GM18951 (cell line): ENCODE measurements around the gene SLC9B2.
"Not testable (repeated sequence)": the region's sequence is repeated elsewhere in the genome, so short reads cannot be mapped to it uniquely, and the experiment has no call there.

Experiments used
- POLR2A ChIP-seq: IDR thresholded peaks from 4 replicates; pipeline ENCODE4 v1.6.1; 2011; ENCODE audit warnings: mild to moderate bottlenecking; ENCODE audit not compliant: insufficient read length, insufficient read depth; ENCODE audit errors: extremely low read depth
- in situ Hi-C: fragments of 300-500 bp; cut with MboI; formaldehyde crosslinking; loops from one replicate; pipeline ENCODE4 v1.12.0; 2022; ENCODE audit warnings: low sequenced_read_pairs, mixed read lengths, inconsistent platforms; ENCODE audit not compliant: unreplicated experiment

The SLC9B2 gene

DNA sequence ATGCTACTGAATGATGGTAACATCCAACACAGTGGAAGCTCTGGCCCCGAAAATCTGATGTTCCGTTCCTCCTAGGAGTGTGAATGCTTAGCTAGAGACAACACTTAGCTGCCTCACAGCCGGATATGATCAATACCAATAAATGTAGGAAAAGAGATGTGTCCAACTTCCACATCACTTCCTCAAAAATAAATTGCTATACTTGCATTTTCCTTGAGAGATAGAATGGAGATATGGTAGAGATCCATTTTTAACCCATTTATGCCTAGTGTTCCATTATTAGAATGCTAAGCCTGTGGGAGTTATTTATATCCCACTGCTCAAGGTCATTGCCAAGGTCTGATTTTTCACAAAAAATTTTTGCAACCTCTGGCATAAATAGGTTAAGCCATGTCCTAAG lies 51.6 kb downstream of the SLC9B2 start:
- TF ChIP-seq POLR2A, result no peak
- in situ Hi-C loops, result no loop called here

DNA sequence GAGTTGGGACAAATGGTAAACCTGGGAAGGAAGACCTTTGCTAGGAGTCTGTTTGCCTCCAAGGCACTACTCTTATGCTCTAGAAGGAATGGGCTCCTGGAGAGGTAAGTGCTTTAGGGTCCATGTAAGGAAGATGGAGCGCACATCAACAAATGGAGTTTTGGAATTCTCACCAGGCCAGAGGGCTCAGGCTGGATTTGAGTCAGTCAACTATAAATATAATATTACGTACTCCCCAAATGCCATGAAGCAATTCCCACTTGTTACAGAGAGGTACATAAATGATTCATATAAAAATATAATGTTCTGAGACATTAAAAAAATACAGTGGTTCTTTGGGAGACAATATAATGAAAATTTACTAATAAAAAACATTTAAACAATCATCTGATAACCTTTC lies 55.4 kb downstream of the SLC9B2 start:
- no peak for TF ChIP-seq POLR2A
- in situ Hi-C loops, result no loop called here

DNA sequence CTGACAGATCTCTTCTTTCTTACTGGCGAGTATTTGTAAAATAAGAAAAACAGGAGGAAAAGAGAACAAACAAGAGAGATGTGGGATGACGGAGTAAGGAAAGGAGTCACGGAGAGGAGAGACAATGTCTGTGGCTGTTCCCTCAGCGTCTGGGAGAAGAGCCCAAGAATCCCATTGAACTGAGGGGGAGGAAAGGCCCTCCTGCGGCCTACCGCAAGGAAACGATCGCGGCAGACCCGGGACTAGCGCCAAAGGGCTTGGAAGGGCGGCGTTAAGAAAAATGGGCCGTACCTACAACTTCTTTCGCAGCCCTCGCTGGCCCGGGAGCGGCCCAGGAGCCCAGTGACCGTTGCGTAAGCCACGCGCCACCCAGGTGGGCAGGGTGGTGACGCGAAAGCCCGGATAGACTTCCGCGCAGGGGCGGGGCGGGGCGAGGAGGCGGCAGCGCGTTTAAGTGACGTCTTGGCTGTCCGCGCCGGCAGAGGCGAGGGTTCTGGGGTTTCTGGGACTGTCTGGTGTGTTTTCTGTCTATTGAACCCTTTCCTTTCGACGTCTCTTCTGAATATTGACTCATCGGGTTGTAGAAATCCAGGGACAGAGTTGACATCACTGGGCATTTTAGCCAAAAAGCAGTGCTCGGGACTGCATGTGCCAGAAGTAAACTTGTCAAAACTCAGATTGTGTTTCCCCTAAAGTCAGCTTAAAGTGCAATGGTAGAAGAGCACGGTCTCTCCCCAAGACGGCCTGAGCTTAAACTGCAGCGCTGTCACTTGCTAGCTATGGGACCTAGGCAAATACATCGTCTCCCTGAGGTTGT lies 57.0 kb downstream of the SLC9B2 start, which contains the start of gene SLC9B1:
Gene SLC9B1 (minus strand): TSS at position 398 of the 817 bp plus-strand sequence. CDS start 27,994 bp downstream, outside the sequence.
- peak; percentile 75 for TF ChIP-seq POLR2A
- in situ Hi-C loops, result no loop called here

DNA sequence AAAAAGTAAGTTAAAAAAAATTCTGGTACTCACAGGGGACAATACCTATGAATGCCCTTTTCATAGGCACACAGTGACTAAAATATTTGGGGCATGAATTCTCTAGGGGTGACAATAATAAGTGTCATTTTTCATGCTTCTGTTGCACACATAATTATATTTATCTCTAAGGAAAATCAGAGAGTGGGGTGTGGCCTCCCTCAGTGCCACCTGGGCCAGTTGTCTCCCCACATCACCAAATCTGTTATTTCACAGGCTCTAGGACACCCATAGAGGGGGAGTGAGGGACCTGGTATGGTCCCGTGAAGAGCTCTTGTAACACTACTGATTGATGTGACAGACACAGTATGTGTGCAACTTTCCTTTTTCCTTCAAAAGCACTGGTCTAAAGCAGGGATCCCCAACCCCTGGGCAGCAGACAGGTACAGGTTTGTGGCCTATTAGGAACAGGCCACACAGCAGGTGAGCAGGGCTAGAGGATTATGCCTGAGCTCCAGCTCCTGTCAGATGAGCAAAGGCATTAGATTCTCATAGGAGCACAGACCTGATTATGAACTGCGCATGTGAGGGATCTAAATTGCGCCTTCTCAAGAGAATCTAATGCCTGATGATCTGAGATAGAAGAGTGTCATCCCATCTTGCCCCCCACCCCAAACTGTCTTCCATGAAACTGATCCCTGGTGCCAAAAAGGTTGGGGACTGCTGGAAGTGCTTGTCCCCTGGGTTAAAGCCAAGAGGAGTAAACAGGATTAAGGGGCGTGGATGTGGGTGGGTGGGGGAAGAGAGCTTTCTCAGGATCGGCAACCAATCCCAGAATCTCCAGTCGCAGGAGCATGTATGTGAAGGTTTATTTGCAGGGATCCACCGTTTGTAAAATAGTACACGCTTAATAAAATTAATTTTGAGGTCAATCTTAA lies 57.9 kb downstream of the SLC9B2 start:
- in situ Hi-C loops, result no loop called here
- TF ChIP-seq POLR2A, result no peak

DNA sequence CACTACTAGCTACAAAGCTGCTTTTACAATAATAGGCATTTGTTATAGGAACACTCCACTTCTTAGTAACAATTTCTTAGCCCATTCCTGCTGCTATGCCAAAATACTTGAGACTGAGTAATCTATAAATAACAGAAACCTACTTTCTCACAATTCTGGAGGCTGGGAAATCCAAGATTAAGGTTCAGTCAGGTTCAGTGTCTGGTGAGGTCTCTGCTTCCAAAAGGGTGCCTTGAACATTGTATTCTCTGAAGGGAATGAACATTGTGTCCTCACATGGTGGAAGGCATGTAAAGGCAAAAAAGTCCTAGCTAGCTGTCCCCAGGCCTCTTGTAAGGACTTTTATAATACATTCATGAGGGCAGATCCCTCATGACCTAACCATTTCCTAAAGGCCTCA lies 64.0 kb downstream of the SLC9B2 start:
- TF ChIP-seq POLR2A, result no peak
- in situ Hi-C loops, result no loop called here

DNA sequence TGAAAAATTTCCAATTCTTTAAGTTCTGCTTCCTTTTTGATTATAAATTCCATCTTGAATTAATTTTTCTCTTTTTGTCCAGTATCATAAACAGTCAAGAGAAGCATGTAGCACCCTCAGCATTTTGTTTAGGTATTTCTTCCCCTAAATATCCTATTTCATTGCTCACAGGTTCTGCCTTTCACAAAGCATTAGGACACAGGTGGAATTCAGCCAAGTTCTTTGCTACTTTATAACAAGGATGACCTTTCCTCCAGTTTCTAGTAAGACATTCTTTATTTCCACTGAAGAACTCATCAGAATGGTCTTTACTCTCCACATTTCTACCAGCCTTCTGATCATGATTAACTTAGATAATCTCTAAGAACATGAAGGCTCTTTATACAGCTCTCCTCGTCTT lies 64.5 kb downstream of the SLC9B2 start:
- in situ Hi-C loops, result no loop called here
- no peak for TF ChIP-seq POLR2A

DNA sequence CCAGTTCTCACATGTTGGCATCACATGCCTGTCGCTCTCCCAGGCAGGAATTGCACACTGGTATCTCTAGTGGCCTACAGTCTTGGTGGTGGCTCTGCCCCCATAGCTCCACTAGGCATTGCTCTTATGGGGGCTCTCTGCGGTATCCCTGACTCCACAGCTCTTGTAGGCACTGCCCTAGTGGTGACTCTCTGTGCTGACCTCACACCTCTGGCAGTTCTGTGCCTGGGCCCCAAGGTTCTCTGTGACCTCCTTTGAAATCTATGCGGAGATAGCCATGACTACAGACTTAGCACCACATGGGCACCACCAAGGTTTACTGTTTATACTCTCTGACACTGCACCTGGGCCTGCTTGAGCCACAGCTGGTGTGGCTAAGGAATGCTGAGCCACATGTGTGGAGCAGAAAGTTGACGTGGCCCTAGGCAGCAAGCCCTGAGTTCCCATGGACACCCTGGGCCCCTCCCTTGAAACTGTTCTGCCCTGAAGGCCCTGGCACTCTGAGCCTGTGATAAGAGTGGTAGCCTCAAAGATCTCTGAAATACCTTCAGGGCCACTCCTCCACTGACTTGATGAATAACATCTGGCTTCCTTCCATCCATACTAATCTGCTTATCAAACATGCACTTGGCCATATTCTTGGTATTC lies 65.1 kb downstream of the SLC9B2 start:
- in situ Hi-C loops, result no loop called here
- TF ChIP-seq POLR2A, result no peak

DNA sequence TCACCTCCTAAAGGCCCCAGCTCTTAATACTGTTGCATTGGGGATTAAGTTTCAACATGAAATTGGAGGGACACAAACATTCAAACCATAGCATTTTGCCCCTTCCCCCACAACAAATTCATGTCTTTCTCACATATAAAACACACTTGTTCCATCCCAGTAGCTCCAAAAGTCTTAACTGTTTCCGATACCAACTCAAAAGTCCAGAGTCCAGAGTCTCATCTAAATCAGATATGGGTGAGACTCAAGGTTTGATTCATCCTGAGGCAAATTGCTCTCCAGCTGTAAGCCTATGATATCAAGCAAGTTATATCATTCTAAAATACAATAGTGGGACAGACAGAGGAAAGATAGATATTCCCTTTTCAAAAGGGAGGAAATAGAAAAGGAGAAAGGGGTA lies 65.8 kb downstream of the SLC9B2 start:
- in situ Hi-C loops, result no loop called here
- no peak for TF ChIP-seq POLR2A

DNA sequence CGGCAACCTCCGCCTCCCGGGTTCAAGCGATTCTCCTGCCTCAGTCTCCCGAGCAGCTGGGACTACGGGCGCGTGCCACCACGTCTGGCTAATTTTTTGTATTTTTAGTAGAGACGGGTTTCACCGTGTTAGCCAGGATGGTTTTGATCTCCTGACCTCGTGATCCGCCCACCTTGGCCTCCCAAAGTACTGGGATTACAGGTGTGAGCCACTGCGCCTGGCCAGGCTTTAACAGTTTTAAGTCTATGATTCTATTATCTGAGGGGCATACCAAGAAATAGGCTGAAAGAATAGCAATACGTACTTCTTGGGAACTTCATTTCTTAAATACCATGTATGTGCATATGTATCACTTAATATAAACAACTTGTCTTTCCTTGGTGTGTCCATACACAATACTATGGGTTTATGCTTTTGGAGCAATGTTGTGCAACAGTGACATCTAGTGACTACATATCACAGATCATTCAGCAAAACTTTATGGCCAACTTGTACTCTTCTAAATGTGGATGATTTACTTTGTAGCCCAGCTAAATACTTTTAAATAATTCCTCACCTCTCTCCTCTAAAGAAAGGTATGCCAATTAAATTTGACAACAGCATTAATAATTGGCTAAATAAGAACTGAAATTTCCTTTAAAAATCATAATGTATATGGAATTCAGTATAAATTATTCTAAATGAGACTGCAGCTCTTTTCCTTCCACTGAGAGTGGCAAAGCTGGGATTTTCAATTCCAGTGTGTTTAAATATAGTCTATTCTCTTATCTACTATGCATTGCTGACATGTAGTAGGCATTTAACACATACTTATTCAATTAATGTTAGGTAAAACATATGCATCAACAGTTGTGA lies 67.5 kb downstream of the SLC9B2 start:
- TF ChIP-seq POLR2A, result no peak
- in situ Hi-C loops, result loop anchor here (10.0 kb wide), 2 partner anchors 384 to 564 kb away; no protein-coding TSS in a partner anchor

DNA sequence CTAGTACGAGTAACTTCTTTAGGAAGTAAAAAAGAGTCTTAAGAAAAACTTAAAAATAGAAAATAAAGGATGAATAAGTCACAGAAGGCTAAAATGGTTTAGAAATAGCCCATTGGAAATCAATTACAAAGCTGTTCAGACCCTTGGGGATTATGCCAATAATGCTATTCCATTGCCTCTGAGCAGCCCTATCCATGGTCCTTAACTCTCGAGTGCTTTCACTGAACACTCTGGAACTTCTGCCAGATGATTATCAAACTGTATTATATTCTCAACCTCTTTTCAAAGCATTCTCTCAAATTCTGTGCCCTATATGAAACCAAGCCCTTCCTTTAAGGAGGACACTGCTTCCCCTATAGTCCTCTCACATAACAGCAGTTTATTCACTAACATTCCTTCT lies 74.0 kb downstream of the SLC9B2 start:
- no peak for TF ChIP-seq POLR2A
- in situ Hi-C loops, result loop anchor here (10.0 kb wide), 2 partner anchors 378 to 558 kb away; no protein-coding TSS in a partner anchor

DNA sequence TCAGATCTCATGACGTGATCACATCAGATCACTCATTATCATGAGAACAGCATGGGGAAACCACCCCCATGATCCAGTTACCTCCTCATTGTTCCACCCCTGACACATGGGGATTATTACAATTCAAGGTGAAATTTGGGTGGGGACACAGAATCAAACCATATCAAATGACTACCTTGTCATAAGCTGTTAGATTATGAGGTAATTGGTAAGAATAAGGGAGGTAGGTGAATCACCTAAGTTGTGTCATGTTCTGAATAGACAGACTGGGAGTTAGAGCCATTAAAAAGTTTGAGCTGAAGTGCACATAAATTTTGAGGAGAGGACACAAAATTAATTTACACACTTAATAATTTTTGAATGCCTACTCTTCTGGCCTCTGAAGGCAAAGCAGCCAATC lies 81.8 kb downstream of the SLC9B2 start:
- in situ Hi-C loops, result no loop called here
- no peak for TF ChIP-seq POLR2A

DNA sequence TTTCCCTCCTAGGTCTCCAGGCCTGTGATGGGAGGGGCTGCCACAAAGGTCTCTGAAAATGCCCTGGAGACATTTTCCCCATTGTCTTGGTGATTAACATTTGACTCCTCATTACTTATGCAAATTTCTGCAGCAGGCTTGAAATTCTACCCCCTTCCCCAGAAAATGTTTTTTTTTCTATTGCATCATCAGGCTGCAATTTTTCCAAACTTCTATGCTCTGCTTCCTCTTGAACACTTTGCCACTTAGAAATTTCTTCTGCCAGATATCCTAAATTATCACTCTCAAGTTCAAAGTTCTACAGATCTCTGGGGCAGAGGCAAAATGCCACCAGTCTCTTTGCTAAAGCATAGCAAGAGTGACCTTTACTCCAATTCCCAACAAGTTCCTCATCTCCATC lies 82.6 kb downstream of the SLC9B2 start:
- in situ Hi-C loops, result not testable (repeated sequence)
